ENCODE measurements around the gene HS3ST3A1.

DNA sequence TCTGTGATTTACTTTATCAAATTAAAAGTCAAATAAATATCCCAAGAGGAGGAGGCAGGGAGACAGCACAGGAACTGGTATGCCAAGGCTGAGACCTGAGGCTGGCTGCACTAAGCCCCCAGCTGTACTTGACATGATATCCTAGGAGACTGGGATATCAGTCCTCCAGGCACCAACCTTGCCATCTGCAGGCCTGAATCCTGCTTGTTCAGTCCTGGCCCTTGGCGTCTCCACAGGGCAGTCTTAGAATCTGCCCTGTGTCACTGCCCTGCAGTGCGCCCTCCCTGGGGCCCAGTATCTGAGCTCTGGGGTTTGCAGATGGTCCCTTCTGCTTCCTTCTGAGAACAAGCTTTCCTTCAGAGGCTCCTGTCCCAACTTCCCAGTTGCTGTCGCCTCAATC lies 75.9 kb downstream of the HS3ST3A1 start:
- TF ChIP-seq, protein P1, sequence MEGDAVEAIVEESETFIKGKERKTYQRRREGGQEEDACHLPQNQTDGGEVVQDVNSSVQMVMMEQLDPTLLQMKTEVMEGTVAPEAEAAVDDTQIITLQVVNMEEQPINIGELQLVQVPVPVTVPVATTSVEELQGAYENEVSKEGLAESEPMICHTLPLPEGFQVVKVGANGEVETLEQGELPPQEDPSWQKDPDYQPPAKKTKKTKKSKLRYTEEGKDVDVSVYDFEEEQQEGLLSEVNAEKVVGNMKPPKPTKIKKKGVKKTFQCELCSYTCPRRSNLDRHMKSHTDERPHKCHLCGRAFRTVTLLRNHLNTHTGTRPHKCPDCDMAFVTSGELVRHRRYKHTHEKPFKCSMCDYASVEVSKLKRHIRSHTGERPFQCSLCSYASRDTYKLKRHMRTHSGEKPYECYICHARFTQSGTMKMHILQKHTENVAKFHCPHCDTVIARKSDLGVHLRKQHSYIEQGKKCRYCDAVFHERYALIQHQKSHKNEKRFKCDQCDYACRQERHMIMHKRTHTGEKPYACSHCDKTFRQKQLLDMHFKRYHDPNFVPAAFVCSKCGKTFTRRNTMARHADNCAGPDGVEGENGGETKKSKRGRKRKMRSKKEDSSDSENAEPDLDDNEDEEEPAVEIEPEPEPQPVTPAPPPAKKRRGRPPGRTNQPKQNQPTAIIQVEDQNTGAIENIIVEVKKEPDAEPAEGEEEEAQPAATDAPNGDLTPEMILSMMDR (IDR thresholded peaks at IDR 0.05; ENCODE audit: low read depth, low read length, missing input control), result no peak
- TF ChIP-seq, protein P2, sequence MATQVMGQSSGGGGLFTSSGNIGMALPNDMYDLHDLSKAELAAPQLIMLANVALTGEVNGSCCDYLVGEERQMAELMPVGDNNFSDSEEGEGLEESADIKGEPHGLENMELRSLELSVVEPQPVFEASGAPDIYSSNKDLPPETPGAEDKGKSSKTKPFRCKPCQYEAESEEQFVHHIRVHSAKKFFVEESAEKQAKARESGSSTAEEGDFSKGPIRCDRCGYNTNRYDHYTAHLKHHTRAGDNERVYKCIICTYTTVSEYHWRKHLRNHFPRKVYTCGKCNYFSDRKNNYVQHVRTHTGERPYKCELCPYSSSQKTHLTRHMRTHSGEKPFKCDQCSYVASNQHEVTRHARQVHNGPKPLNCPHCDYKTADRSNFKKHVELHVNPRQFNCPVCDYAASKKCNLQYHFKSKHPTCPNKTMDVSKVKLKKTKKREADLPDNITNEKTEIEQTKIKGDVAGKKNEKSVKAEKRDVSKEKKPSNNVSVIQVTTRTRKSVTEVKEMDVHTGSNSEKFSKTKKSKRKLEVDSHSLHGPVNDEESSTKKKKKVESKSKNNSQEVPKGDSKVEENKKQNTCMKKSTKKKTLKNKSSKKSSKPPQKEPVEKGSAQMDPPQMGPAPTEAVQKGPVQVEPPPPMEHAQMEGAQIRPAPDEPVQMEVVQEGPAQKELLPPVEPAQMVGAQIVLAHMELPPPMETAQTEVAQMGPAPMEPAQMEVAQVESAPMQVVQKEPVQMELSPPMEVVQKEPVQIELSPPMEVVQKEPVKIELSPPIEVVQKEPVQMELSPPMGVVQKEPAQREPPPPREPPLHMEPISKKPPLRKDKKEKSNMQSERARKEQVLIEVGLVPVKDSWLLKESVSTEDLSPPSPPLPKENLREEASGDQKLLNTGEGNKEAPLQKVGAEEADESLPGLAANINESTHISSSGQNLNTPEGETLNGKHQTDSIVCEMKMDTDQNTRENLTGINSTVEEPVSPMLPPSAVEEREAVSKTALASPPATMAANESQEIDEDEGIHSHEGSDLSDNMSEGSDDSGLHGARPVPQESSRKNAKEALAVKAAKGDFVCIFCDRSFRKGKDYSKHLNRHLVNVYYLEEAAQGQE (IDR thresholded peaks at IDR 0.05), result no peak
- no peak for TF ChIP-seq TAF1 (conservative IDR thresholded peaks at IDR 0.05)
- TF ChIP-seq JUND (IDR thresholded peaks at IDR 0.05), result no peak
- no peak for TF ChIP-seq SP1 (IDR thresholded peaks at IDR 0.05)
- no peak for TF ChIP-seq NR2F2 (IDR thresholded peaks at IDR 0.05)
- TF ChIP-seq YY1 (IDR thresholded peaks at IDR 0.05), result no peak
- TF ChIP-seq RAD21 (IDR thresholded peaks at IDR 0.05), result no peak
